Dermis microvascular lymphatic vessel endothelial cell (primary cell): ENCODE measurements around the gene EBI3. TPM values are rescaled to one million over a fixed set of nuclear protein-coding genes. Genes with fewer than 3 reads are reported as not detected.
A peak's percentile ranks its signal among the peaks of the same experiment; 100 is the strongest.
"Not testable (repeated sequence)": the region's sequence is repeated elsewhere in the genome, so short reads cannot be mapped to it uniquely, and the experiment has no call there.

ENCODE experiments used
- DNase-seq, 2 donors: peaks; one replicate each; pipeline versions ENCODE4 v3.0.0 to v3.0.0-alpha.2; 2010; ENCODE audit warnings: low read depth in 2 of 2
- total RNA-seq: library from RNA; depleted of rRNA; stranded (reverse); fragments of >200 nt; gene quantifications from 2 replicates; pipeline ENCODE4 v1.2.1, GENCODE V29; 2014

Gene EBI3
- total RNA-seq, 1 donor from 2014 or later, result 0.26 TPM

GRCh38 chr19:4234142-4234861 lies 5.0 kb downstream of the EBI3 start:
- no peak for DNase-seq

- DNase-seq, result no peak
Measured at GRCh38 chr19:4234862-4235201, 5.5 kb downstream of the EBI3 start.

GRCh38 chr19:4237510-4237909 lies 8.2 kb downstream of the EBI3 start:
- not testable (repeated sequence) for DNase-seq

GRCh38 chr19:4238831-4239230 lies 9.5 kb downstream of the EBI3 start:
- DNase-seq, result no peak

- no peak for DNase-seq
Measured at GRCh38 chr19:4241824-4242430, 12.6 kb downstream of the EBI3 start.

- not testable (repeated sequence) for DNase-seq
Measured at GRCh38 chr19:4245938-4246337, 16.6 kb downstream of the EBI3 start.

- DNase-seq, result peak; percentile 99 to 100
Measured at GRCh38 chr19:4246767-4247593, 17.7 kb downstream of the EBI3 start, which contains the start of gene YJU2. TSS of gene YJU2 (plus strand) at chr19:4247080. CDS start at chr19:4247147, 67 bp downstream.

GRCh38 chr19:4256563-4256962 lies 27.2 kb downstream of the EBI3 start:
- DNase-seq, result no peak

- DNase-seq, result no peak
Measured at GRCh38 chr19:4257025-4257424, 27.7 kb downstream of the EBI3 start.

- DNase-seq, result no peak
Measured at GRCh38 chr19:4258181-4258580, 28.9 kb downstream of the EBI3 start.

GRCh38 chr19:4260613-4261191 lies 31.4 kb downstream of the EBI3 start:
- DNase-seq, result no peak

GRCh38 chr19:4264812-4265211 lies 35.5 kb downstream of the EBI3 start:
- no peak for DNase-seq

GRCh38 chr19:4266253-4267000 lies 37.1 kb downstream of the EBI3 start:
- no peak for DNase-seq

GRCh38 chr19:4267101-4267900 lies 38.0 kb downstream of the EBI3 start:
- peak in 1 of 2 donors; percentile 41 for DNase-seq

GRCh38 chr19:4267901-4268815 lies 38.8 kb downstream of the EBI3 start:
- DNase-seq, result no peak

GRCh38 chr19:4268816-4269430 lies 39.6 kb downstream of the EBI3 start:
- no peak for DNase-seq

- DNase-seq, result no peak
Measured at GRCh38 chr19:4272894-4273293, 43.6 kb downstream of the EBI3 start.

GRCh38 chr19:4274321-4274686 lies 45.0 kb downstream of the EBI3 start:
- DNase-seq, result not testable (repeated sequence)

- no peak for DNase-seq
Measured at GRCh38 chr19:4277191-4277696, 47.9 kb downstream of the EBI3 start.
